Cardiac septum (tissue), 1 donor: ENCODE data around the gene FSD2. TPM values are rescaled to one million over a fixed set of nuclear protein-coding genes. Genes with fewer than 3 reads are reported as not detected.
"Not testable (repeated sequence)": the region's sequence is repeated elsewhere in the genome, so short reads cannot be mapped to it uniquely, and the experiment has no call there.

Experiments
- DNase-seq: peaks from one replicate; pipeline ENCODE4 v3.0.0-alpha.2; 2020; ENCODE audit warnings: low spot score
- intact Hi-C: fragments of 100-400 bp; cut with DNase I; formaldehyde crosslinking; loops from one replicate; pipeline ENCODE4 v1.14.0; 2022
- total RNA-seq: library from RNA; stranded (reverse); fragmentation: NEBNext Ultra II Directional; extraction: Animal tissue kit (Norgen Biotek cat#: 25700); gene quantifications from one replicate; pipeline ENCODE4 v1.2.1, GENCODE V29; 2021
- donor health status: DM: no; HTN: no; CAD: no.

Gene FSD2
- total RNA-seq, 1 donor from 2014 or later, result 48.7 TPM

DNA sequence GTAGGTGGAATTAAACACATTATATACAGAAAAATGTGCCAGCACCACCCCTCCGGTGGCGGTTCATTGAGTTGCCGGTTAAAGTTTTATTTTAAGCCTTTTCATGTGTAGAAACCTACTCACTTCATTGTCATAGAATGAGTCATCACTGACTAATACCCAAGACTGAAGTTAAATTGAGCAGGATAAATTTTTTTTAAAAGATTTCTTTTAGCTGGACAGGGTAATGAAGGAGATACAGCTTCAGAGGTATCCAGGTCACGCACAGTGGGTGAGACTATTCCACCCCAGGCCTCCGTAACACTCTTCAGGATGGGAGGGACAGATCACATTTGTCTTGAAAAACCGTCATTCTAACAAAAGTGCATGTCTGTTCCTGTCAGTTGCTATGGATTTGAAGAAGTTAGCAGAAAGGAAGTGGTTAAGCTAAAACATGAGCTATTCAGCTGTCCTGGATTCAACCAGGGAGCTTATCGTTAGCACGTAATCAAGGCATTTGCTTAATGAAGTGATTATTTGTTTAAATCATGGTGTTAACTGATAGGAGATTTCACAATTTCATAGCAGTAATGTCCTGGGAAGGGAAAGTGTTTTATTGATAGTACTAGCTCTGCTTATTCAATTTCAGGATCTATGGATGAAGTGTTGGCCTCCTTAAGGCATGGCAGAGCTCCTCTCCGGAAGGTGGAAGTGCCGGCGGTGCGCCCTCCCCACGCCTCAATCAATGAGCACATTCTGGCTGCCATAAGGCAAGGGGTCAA, 26.9 kb upstream of the FSD2 start:
- intact Hi-C loops, result no loop called here
- no peak for DNase-seq

DNA sequence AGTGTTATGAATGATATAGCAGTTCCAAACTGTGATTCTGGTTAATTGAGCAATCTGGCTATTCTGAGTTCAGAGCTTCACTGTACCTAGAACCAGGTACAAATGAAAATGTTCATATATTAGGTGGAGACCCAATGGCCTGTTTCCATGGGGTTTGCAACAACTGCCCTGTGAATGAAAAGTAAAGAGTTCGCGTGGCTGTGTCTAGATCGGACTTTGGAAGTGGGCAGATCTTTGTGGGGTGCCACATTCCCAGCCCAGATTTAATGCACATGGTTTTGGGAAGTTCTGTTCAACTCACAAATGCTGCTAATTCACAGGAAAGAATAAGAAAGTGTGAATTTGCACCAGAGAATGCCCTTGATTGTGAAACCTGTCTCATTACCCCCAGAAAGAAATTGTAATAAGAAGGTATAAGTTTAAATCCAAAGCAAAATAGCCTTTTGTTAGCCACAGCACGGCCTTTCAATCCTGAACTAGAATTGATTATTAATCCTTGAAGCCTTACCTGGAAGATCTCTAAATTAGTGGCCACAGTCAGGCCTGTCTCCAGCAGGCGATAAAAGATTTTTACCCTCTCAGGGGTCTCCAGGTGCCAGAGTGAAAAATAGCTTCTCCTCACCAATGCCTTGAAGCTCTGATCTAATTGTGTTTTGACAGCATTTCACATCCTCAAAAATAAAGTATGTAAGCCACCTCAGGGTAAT, 26.2 kb upstream of the FSD2 start:
- DNase-seq, result no peak
- intact Hi-C loops, result no loop called here

DNA sequence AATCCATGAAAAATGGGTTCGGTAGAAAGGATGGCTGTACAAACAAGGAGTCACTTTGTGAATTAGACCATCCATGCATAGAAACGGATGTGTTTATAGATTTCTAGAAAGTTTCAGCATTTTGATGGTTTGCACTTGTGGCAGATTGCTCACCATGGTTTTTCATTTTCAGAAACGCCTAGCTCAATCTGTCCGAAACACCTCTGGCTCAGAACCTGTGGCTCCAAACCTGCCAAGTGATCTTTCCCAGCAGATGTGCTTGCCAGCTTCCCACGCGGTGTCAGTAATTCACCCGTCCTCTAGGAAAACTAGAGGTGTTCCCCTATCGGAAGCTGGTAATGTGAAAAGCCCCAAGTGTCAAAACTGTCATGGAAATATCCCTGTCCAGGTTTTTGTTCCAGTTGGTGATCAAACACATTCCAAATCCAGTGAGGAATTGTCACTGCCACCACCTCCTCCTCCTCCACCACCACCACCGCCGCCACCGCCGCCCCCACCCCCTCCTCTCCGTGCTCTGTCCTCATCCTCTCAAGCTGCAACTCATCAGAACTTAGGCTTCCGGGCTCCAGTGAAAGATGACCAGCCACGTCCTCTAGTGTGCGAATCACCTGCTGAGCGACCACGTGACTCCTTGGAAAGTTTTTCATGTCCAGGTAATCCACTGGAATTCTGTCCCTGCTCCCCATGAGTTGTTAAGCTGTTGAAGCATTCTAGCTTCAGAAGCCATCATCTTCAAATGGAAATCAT, 24.7 kb upstream of the FSD2 start:
- DNase-seq, result no peak
- intact Hi-C loops, result no loop called here

DNA sequence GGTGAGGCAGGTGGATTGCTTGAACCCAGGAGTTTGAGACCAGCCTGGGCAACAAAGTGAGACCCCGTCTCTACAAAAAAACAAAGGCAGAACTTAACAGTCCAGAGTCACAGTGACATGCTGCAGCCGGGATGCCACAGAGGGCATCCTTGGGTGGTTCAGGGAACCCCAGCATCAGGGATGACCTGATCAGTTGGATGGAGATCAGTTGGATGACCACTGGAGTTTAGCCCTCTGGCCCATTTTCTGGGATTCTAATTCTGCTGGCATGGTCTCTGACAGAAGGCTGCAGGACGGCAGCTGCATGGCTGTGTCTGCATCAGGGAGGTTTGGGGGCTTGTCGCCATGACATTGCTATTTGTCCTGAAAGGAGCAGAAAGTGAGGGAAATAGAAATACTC, 23.4 kb upstream of the FSD2 start:
- intact Hi-C loops, result no loop called here
- no peak for DNase-seq

DNA sequence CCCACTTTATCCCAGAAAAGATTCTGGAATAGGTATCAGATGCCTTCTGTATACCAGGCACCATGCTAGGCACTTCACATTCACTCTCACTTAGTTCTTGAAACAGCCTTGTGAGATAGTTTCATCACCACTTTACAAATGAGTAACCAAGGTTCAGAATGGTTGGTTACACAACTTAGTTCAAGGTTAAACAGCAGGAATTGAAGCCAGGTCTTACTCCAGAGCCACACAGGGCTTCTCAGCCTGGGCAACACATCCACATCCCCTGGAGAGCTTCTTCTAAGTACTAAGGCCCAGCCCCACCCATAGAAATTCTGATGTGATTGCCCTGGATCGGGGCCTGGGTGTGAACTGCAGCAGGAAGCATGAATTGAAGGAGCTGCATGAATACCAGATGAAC, 22.2 kb upstream of the FSD2 start:
- DNase-seq, result no peak
- intact Hi-C loops, result no loop called here

DNA sequence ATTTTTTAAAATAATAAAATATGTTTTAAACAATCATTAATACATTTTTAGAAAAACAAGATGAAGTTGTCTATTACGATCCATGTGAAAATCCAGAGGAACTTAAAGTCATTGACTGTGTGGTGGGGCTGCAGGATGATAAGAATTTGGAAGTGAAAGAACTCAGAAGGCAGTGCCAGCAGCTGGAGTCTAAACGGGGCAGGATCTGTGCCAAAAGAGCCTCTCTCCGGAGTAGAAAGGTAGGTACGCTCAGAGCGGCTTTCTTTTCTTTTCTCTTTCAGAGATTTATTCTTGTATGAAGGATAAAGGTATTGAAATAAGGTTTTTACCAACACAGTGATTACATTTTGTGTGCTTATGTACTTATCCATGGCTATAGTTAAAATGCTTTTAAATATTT, 17.2 kb upstream of the FSD2 start:
- no peak for DNase-seq
- intact Hi-C loops, result no loop called here

DNA sequence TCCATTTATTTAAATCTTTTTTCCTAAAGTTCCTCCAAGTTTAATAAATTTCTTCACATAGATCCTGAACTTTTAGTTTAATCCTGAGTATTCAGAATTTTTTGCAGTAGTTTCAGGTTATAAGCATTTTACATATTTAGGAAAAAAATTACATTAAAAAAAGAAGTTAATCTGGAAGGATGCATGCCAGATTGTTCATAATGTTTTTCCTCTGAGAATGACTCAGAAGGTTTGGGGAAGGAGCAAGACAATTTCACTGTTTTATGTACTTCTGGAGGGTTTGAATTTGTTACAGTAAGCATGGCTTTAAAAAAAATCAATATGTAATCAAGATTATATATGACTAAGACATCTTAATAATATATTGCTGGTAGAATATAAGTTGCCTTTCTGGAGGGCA, 16.0 kb upstream of the FSD2 start:
- intact Hi-C loops, DNase-seq: not testable (repeated sequence)

DNA sequence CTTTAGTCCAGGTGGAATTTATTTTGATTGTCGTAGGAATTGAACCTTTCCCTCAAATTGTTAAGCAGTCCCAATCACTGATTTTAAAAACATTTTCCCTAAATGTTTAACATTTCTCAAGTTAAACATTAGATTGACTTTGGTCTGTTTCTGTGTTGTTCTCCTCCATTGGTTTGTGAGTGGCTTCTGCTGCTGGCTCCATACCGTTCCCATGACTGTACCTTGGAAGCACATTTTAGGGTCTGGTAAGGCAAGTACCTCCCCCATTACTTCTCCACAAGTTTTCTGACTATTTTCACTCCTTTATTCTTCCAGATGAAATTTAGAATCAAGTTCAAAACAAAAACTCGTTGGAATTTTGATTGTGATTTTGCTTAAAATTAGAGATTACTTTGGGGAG, 15.5 kb upstream of the FSD2 start:
- DNase-seq, intact Hi-C loops: not testable (repeated sequence)

DNA sequence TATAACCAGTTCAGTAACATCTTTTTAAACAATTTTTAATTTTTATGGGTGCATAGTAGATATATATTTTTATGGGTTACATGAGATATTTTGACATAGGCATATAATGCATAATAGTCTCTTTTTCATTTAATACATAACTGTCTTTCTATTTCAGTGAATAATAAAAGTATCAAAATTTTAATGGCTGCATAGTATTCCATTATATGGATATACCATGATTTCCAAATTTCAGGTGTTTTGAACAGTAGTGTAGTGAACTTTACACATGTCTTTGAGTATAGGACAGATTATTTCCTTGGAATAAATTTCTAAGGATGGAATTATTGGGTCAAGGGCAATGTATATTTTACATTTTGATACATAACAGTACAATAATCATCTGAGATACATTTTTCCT, 14.3 kb upstream of the FSD2 start:
- intact Hi-C loops, result no loop called here

DNA sequence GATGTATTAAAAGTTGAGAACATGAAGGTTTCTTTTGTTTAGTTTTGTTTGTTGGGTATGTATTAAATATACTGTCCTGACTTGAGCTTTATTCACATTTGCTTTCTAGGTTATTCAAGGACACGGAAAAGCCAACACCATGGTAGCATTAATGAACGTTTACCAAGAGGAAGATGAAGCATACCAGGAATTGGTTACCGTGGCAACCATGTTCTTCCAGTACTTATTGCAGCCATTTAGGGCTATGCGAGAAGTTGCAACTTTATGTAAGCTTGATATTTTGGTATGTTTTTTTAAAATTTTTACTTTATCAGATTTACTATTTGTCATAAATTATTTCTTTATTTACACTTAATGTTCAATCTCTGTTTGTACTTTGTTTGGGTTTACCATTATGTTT, 7.1 kb upstream of the FSD2 start:
- intact Hi-C loops, result no loop called here
- no peak for DNase-seq

More for the DNA sequence above, 14.3 kb upstream of the FSD2 start:
- no peak for DNase-seq

DNA sequence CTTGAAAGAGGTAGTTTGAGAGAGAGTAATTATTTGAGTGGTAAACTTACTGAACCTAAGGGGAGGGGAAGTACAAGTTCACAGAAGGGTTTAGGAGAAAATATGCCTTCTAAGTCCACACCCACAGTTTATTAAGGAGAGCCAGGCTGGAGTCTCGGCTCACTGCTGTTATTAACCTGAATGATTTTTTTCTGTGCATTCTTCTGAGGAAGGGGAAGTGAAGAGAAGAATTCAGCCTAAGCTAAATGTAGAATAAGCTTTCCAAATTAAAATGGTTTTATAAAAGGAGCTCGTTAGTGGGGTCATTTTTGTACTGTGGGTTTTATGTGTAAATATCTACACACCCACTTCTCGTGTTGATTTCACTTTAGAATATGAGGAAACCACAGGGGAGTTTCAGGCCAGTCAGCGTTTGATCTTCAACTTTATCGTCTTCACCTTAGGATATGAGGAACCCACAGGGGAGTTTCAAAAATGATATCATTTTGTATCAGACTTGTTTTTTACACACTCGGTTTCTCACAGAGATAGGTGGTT, 5.1 kb upstream of the FSD2 start:
- DNase-seq, result no peak
- intact Hi-C loops, result no loop called here

DNA sequence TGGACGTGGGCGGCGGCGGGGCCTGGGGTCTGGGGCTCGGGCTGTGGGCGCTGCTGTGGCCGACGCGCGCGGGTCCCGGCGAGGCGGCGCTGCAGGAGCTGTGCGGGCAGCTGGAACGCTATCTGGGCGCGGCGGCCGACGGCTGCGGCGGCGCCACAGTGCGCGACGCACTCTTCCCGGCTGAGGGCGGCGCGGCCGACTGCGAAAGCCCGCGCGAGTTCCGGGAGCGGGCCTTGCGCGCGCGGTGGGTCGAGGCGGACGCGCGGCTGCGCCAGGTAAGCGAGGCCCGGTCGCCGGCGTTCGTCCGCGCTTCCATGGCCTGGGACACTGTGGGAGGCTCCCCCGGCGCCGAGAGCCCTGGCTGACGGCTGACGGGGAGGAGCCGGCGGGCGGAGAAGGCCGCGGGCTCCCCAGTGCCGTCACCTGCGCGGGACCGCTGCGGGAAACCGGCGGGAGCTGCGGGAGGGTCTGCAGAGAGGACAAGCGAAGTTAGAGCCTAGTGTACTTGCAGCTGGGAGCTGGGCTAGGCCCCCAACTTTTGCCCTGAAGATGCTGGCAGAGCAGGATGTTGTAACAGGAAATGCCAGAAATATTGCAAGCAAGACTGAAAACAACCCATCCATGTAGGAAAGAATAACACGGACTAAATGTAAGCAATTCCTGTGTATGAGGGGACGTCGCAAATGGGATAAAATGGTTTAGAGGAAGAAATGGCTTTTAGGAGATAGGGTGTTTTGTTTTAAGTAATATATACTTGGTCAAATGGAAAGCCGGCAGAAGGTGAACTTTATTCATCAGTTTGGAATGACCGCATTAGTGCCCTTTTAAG, 4.4 kb upstream of the FSD2 start:
- intact Hi-C loops, result no loop called here
- no peak for DNase-seq

DNA sequence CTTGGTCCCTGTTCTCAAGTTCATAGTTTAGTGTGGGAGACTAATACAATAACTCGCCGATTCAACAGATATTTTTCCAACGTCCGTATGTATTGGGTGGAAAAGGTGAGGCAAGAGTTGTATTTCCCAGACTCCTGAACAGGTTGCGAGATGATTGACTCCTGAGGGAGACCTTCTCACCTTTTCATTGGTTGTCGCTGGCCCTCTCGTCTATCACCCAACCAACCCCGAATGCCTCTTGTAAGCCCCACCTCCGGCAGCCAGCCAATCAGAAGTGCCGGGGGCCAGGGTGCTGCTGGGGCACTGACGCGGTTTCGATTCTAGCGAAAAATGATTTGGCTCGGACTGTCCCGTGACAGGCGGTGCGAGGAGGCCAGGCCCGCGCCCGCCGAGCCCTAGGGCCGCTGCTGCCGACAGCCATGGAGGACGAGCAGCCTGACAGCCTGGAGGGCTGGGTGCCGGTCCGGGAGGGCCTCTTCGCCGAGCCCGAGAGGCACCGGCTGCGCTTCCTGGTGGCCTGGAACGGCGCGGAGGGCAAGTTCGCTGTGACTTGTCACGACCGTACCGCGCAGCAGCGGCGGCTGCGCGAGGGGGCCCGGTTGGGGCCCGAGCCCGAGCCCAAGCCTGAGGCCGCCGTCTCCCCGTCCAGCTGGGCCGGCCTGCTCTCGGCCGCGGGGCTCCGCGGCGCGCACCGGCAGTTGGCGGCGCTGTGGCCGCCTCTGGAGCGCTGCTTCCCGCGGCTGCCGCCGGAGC, 3.6 kb upstream of the FSD2 start, which contains the start of gene WHAMM:
WHAMM (plus strand) TSS at position 321 of the 753 bp plus-strand sequence; CDS start at position 420, 99 bp downstream.
- peak; percentile 99 for DNase-seq
- intact Hi-C loops, result loop anchor here (5.0 kb wide), 1 partner anchor 258 kb away; the partner anchor contains the start of gene BTBD1

DNA sequence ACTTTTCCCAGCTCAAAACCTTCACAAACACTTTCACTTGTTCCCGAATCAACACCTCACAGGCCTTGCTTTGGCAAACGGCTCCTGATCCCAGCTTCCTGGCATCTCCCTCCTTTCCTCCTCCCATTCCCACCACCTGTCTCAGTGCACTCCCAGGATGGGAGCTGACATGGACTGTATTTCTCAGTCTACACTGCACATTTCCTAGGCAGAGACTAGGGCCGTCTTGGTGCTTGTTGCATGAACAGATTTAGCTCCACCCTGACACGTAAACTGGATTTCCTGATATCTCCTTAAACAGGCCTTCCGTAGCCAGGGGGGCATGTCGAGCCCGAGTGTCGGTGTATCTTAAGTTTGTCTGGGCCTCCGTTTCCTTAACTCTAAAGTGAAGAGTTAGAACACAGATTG, 2.8 kb upstream of the FSD2 start:
- no peak for DNase-seq
- intact Hi-C loops, result loop anchor here (5.0 kb wide), 1 partner anchor 259 kb away; the partner anchor contains the start of gene BTBD1

DNA sequence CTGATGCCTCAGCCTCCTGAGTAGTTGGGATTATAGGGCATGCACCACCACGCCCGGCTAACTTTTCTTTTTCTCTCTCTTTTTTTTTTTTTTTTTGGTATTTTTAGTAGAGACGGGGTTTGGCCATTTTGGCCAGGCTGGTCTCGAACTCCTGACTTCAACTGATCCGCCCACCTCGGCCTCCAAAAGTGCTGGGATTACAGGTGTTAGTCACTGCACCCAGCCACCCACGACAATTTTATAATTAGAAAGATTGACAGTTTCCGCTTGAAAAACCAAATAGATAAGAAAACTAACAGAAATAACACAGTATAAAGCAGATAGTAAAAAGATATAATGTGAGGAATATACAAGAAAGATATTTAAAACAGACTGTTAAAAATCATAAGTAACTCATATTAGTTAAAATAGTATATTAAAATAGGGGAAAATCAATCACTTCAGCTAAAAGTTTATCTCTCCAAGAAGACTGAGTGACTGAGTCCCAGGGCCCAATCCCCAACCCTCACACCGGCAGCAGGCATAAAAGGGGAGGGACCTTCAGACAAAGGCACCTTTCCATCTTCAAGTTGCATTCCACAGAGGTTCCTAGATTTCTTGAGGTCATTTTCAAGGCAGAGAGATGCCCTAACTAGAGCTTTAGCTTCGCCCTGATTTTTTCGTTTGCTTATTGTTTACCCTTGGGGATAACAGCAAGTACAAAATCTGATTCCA, 2.2 kb upstream of the FSD2 start:
- DNase-seq, result no peak
- intact Hi-C loops, result loop anchor here (5.0 kb wide), 1 partner anchor 259 kb away; the partner anchor contains the start of gene BTBD1

DNA sequence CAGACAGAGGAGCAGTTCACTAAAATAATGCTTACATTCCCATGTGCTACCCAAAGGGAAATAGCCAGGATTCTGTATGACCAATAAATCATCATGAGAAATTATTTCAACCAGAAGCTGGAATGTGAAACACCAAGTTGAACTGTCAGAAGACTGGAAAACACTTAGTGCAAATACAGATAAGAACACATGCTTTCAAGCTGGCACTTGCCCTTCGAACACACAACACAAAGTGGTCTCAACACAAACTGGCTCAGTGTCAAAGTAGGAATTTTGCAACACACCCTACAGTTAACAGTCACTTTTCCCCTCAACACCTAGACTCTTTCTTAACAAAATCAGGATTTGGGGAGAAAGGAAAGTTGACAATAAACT, 1.3 kb downstream of the FSD2 start:
- intact Hi-C loops, result no loop called here
- no peak for DNase-seq

DNA sequence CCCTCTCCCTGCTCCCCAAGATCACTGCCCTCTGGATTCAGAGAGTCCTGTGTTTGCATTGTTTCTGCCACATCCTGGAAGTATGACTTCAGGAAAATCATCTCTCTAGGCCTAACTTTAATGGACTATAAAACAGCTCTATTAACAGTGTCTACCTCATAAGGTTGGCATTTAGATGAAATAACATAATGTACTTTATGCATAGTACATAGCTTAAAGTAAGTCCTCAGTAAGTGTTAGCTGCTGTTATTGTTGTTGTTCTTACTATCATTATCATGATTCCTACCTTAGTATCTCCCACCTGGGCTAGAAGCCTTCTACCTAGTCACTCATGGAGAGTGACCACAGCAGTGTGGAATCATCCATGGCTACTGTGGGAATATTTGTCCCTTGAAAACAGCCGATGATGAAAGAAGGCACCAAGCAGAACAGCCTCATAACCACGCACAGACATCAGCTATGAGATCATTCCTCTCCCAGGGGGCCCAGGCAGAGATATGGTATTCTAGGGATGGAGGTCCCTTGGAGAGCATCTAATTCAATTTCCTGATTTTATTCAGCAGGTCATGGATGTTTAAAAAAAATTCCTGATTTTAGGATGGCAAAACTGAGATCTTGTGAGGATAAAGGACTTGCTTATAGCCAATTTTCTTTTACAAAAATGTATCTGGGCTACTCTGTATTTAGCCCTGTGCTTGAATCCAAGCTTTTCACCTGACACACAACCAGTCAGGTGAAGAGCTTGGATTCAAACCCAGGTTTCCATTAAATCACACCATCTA, 1.9 kb downstream of the FSD2 start:
- intact Hi-C loops, result no loop called here
- no peak for DNase-seq
